22Rv1 (cell line): ENCODE data around the gene AGPAT4.

Experiments used
- CTCF ChIP-seq: fragments of 450-650 bp; IDR thresholded peaks from 2 replicates; pipeline ENCODE4 v1.5.1; 2017; ENCODE audit warnings: mild to moderate bottlenecking
- ZFX ChIP-seq: fragments of 450-650 bp; IDR thresholded peaks from 2 replicates; pipeline ENCODE4 v1.6.1; 2017; ENCODE audit warnings: antibody characterized with exemption, borderline replicate concordance

- TF ChIP-seq CTCF, result no peak
- no peak for TF ChIP-seq ZFX
These were observed 9.7 kb downstream of the AGPAT4 start for GRCh38 chr6:161264181-161264580.
